ENCODE results near the gene EML4. TPM values are rescaled to one million over a fixed set of nuclear protein-coding genes. Genes with fewer than 3 reads are reported as not detected.
"Not testable (repeated sequence)": the region's sequence is repeated elsewhere in the genome, so short reads cannot be mapped to it uniquely, and the experiment has no call there.

The EML4 gene
- total and polyA plus RNA-seq, 2 donors from 2014 or later, result 13.0 to 53.6 TPM

- Histone ChIP-seq H3K4me1 (ENCODE audit: control insufficient read depth in 2 of 3, insufficient read depth in 2 of 3, low read depth in 1 of 3, low read length in 3 of 3) (peaks cover 0 to 26% (median 14%) of the 10 kb centered on the region in 3 donors), H3K4me3 (ENCODE audit: low read length in 3 of 3) (peak overlapping the region in 1 of 3 donors; percentile 7), H3K27me3 (ENCODE audit: control insufficient read depth, insufficient read depth, low read length) (no peaks in the 10 kb centered on the region), H3K9ac (ENCODE audit: low read length in 3 of 3) (no peak overlapping the region), H3K36me3 (ENCODE audit: control insufficient read depth in 2 of 3, insufficient read depth in 3 of 3, low read length in 3 of 3) (peaks cover 0 to 6% (median 0%) of the 10 kb centered on the region in 3 donors), H3K9me3 (ENCODE audit: control insufficient read depth in 2 of 3, insufficient read depth in 1 of 3, low read length in 3 of 3) (no peaks in the 10 kb centered on the region), H3K27ac (ENCODE audit: low read depth in 2 of 2, low read length in 2 of 2) (peak overlapping the region; percentile 77 to 90)
- DNase-seq (peak in 1 of 5 donors; percentile 42), FAIRE-seq (no peak)
- no peak for TF ChIP-seq CTCF (IDR thresholded peaks at IDR 0.05; ENCODE audit: borderline replicate concordance, extremely low read depth, insufficient read depth)
- intact Hi-C loops (cut with DNase I), result no loop called here
Measured at GRCh38 chr2:42342061-42342794, 173.1 kb downstream of the EML4 start.

DNA sequence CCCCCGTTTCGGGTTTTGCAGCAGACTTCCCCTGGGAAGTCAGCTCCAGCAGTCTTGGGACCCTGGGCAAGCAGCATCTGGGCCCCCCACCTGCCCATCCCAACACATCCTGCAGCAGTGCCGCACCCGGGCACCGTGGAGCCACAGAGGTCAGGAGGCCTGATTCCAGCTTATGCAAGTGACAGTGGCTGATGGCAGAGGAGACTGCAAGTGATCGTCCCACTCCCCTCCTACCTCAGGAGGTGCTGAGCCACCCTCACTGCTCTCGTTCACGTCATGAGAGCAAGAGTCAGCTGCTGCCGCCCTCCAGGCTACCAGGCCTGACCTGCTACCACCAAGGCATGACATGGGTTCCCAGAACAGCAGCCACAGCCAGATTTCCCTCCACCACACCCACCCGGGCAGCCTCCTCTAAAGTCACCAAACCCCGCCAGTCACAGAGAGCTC is 173.7 kb downstream of the EML4 start:
- peaks cover 0 to 26% (median 14%) of the 10 kb centered on the region in 3 donors for H3K4me1 ChIP-seq (ENCODE audit: control insufficient read depth in 2 of 3, insufficient read depth in 2 of 3, low read depth in 1 of 3, low read length in 3 of 3)
- intact Hi-C loops (cut with DNase I), result no loop called here
- peaks cover 0 to 6% (median 0%) of the 10 kb centered on the region in 3 donors for H3K36me3 ChIP-seq (ENCODE audit: control insufficient read depth in 2 of 3, insufficient read depth in 3 of 3, low read length in 3 of 3)
- TF ChIP-seq CTCF (IDR thresholded peaks at IDR 0.05; ENCODE audit: borderline replicate concordance, extremely low read depth, insufficient read depth), result no peak
- peak overlapping the region; percentile 49 to 78 for H3K27ac ChIP-seq (ENCODE audit: low read depth in 2 of 2, low read length in 2 of 2)
- H3K9ac ChIP-seq (ENCODE audit: low read length in 3 of 3), result peak overlapping the region in 1 of 3 donors; percentile 14
- no peak for DNase-seq
- no peak for FAIRE-seq
- no peaks in the 10 kb centered on the region for H3K27me3 ChIP-seq (ENCODE audit: control insufficient read depth, insufficient read depth, low read length)
- no peak overlapping the region for H3K4me3 ChIP-seq (ENCODE audit: low read length in 3 of 3)
- no peaks in the 10 kb centered on the region for H3K9me3 ChIP-seq (ENCODE audit: control insufficient read depth in 2 of 3, insufficient read depth in 1 of 3, low read length in 3 of 3)

DNA sequence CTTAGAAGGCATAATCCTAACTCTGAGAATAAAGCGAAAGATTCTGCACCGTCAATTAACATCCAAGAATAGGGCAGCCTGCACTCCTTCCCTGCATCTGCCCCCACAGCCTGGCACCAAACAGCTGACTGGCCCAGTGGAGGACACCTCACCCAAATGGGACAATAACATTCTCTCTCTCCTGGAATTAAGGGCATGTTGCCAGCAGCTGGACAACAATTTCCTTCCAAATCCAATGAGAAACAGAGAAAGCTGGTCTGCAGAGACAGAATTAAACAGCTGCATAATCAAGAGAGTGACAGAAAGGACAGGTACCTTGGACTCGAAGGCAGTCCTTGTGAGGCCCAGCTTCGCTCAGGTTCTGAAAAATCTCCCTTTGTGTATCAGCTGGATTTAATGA is 176.8 kb downstream of the EML4 start:
- H3K9me3 ChIP-seq (ENCODE audit: control insufficient read depth in 2 of 3, insufficient read depth in 1 of 3, low read length in 3 of 3), result no peaks in the 10 kb centered on the region
- H3K4me3 ChIP-seq (ENCODE audit: low read length in 3 of 3), result no peak overlapping the region
- DNase-seq (no peak), FAIRE-seq (no peak)
- H3K4me1 ChIP-seq (ENCODE audit: control insufficient read depth in 2 of 3, insufficient read depth in 2 of 3, low read depth in 1 of 3, low read length in 3 of 3), result peaks cover 0 to 22% (median 14%) of the 10 kb centered on the region in 3 donors
- no peak overlapping the region for H3K9ac ChIP-seq (ENCODE audit: low read length in 3 of 3)
- no peak overlapping the region for H3K27ac ChIP-seq (ENCODE audit: low read depth in 2 of 2, low read length in 2 of 2)
- H3K27me3 ChIP-seq (ENCODE audit: control insufficient read depth, insufficient read depth, low read length), result no peaks in the 10 kb centered on the region
- no peak for TF ChIP-seq CTCF (IDR thresholded peaks at IDR 0.05; ENCODE audit: borderline replicate concordance, extremely low read depth, insufficient read depth)
- intact Hi-C loops (cut with DNase I), result no loop called here
- peaks cover 0 to 8% (median 0%) of the 10 kb centered on the region in 3 donors for H3K36me3 ChIP-seq (ENCODE audit: control insufficient read depth in 2 of 3, insufficient read depth in 3 of 3, low read length in 3 of 3)

DNA sequence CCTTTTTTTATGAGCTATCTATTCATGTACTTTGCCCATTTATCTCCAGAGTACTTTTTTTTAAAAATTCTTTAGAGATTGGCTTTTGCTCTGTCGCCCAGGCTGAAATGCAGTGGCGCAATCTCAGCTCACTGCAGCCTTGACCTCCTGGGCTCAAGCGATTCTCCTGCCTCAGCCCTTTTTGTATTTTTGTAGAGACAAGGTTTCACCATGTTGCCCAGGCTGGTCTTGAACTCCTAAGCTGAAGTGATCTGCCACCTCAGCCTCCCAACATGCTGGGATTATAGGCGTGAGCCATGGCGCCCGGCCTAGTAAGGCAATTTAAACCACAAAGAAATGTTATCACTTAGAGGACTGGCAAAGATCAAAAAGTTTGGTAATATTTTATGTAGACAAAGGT is 177.7 kb downstream of the EML4 start:
- H3K9ac ChIP-seq (ENCODE audit: low read length in 3 of 3); H3K27me3 ChIP-seq (ENCODE audit: control insufficient read depth, insufficient read depth, low read length); H3K27ac ChIP-seq (ENCODE audit: low read depth in 2 of 2, low read length in 2 of 2); H3K36me3 ChIP-seq (ENCODE audit: control insufficient read depth in 2 of 3, insufficient read depth in 3 of 3, low read length in 3 of 3); H3K9me3 ChIP-seq (ENCODE audit: control insufficient read depth in 2 of 3, insufficient read depth in 1 of 3, low read length in 3 of 3); DNase-seq; FAIRE-seq; intact Hi-C loops (cut with DNase I); H3K4me3 ChIP-seq (ENCODE audit: low read length in 3 of 3): not testable (repeated sequence)
- peaks cover 0 to 19% (median 13%) of the 10 kb centered on the region in 3 donors for H3K4me1 ChIP-seq (ENCODE audit: control insufficient read depth in 2 of 3, insufficient read depth in 2 of 3, low read depth in 1 of 3, low read length in 3 of 3)

- not testable (repeated sequence) for H3K36me3 ChIP-seq (ENCODE audit: control insufficient read depth in 2 of 3, insufficient read depth in 3 of 3, low read length in 3 of 3)
Measured at GRCh38 chr2:42347518-42347917, 178.4 kb downstream of the EML4 start.

More at GRCh38 chr2:42347518-42347917, 178.4 kb downstream of the EML4 start:
- FAIRE-seq; H3K9ac ChIP-seq (ENCODE audit: low read length in 3 of 3); H3K4me3 ChIP-seq (ENCODE audit: low read length in 3 of 3); H3K27me3 ChIP-seq (ENCODE audit: control insufficient read depth, insufficient read depth, low read length); H3K9me3 ChIP-seq (ENCODE audit: control insufficient read depth in 2 of 3, insufficient read depth in 1 of 3, low read length in 3 of 3); DNase-seq; intact Hi-C loops (cut with DNase I); H3K27ac ChIP-seq (ENCODE audit: low read depth in 2 of 2, low read length in 2 of 2): not testable (repeated sequence)
- H3K4me1 ChIP-seq (ENCODE audit: control insufficient read depth in 2 of 3, insufficient read depth in 2 of 3, low read depth in 1 of 3, low read length in 3 of 3), result peaks cover 0 to 12% (median 6%) of the 10 kb centered on the region in 3 donors
